Mucosa of descending colon (tissue), 3 donors: Measurements from ENCODE around the gene GALNT9. TPM values are rescaled to one million over a fixed set of nuclear protein-coding genes. Genes with fewer than 3 reads are reported as not detected.
A peak's percentile ranks its signal among the peaks of the same experiment; 100 is the strongest.

Source experiments
- ATAC-seq: fragments of 200-7000 bp; cut with Tn5 transposase; one replicate; pipeline ENCODE4 v1.9.1; 2020; ENCODE audit warnings: mild to moderate bottlenecking, moderate library complexity
- DNase-seq, 3 donors: peaks; one replicate each; pipeline ENCODE4 v3.0.0-alpha.2; 2020
- H3K36me3 ChIP-seq: fragments of 200-600 bp; one replicate; pipeline ENCODE4 v1.8.0; 2021; ENCODE audit warnings: low read depth, mild to moderate bottlenecking
- H3K4me1 ChIP-seq: fragments of 200-600 bp; one replicate; pipeline ENCODE4 v1.8.0; 2021; ENCODE audit warnings: low read depth, mild to moderate bottlenecking
- H3K4me3 ChIP-seq: fragments of 200-600 bp; one replicate; pipeline ENCODE4 v1.8.0; 2021; ENCODE audit warnings: mild to moderate bottlenecking
- H3K9me3 ChIP-seq: fragments of 200-600 bp; one replicate; pipeline ENCODE4 v1.8.0; 2021; ENCODE audit warnings: mild to moderate bottlenecking
- CTCF ChIP-seq: fragments of 200-600 bp; IDR thresholded peaks from one replicate; pipeline ENCODE4 v1.8.0; 2022; ENCODE audit warnings: antibody characterized with exemption, mild to moderate bottlenecking
- intact Hi-C, 2 donors: fragments of 100-400 bp; cut with DNase I in 1 of 2; cut with micrococcal nuclease in 1 of 2; formaldehyde crosslinking; loops; one replicate each; pipeline versions ENCODE4 v1.11.0 to v1.11.1; 2022; cut with DNase I, micrococcal nuclease
- total RNA-seq, 3 donors: library from RNA; stranded (reverse); fragmentation: NEBNext Ultra II Directional in 2 of 3; extraction: Animal tissue kit (Norgen Biotek cat#: 25700) in 2 of 3; gene quantifications; one replicate each; pipeline versions ENCODE4 v1.2.1 to v1.2.4, GENCODE V29; 2021 to 2023
- donor health status: DM: no; HTN: no; CAD: no; lungs with moderate emphysema.
- donor health status: DM: no; HTN: no; CAD: no.
- donor health status: DM: no; HTN: yes; CAD: no.

The GALNT9 gene
- total RNA-seq, 3 donors from 2014 or later, result 0.43 to 3.7 TPM; not detected in 1

GRCh38 chr12:132281038-132281437, 48.4 kb downstream of the GALNT9 start:
- ATAC-seq (no peak), DNase-seq (peak in 1 of 3 donors; percentile 29)
- Histone ChIP-seq H3K4me3 (no peak overlapping the region), H3K36me3 (no peaks in the 10 kb centered on the region), H3K4me1 (no peaks in the 10 kb centered on the region), H3K9me3 (no peaks in the 10 kb centered on the region)
- no peak for TF ChIP-seq CTCF
- intact Hi-C loops, result no loop called here

GRCh38 chr12:132280406-132280805, 49.0 kb downstream of the GALNT9 start:
- Histone ChIP-seq H3K4me3 (no peak overlapping the region), H3K36me3 (no peaks in the 10 kb centered on the region), H3K4me1 (no peaks in the 10 kb centered on the region), H3K9me3 (no peaks in the 10 kb centered on the region)
- no peak for TF ChIP-seq CTCF
- DNase-seq (peak in 1 of 3 donors; percentile 26), ATAC-seq (no peak)
- intact Hi-C loops, result no loop called here

GRCh38 chr12:132279930-132280329, 49.5 kb downstream of the GALNT9 start:
- DNase-seq (peak in 1 of 3 donors; percentile 13), ATAC-seq (no peak)
- Histone ChIP-seq H3K4me3 (no peak overlapping the region), H3K9me3 (no peaks in the 10 kb centered on the region), H3K4me1 (no peaks in the 10 kb centered on the region), H3K36me3 (no peaks in the 10 kb centered on the region)
- TF ChIP-seq CTCF, result no peak
- intact Hi-C loops, result no loop called here

- no peaks in the 10 kb centered on the region for H3K4me1 ChIP-seq
- TF ChIP-seq CTCF, result no peak
- no peak overlapping the region for H3K4me3 ChIP-seq
- intact Hi-C loops, result no loop called here
- DNase-seq, result peak; percentile 57 to 68 (median 61)
- ATAC-seq, result peak; percentile 61
- H3K9me3 ChIP-seq, result no peaks in the 10 kb centered on the region
- no peaks in the 10 kb centered on the region for H3K36me3 ChIP-seq
These were observed 50.1 kb downstream of the GALNT9 start for GRCh38 chr12:132279184-132279889.

GRCh38 chr12:132278401-132279183, 50.8 kb downstream of the GALNT9 start:
- no peaks in the 10 kb centered on the region for H3K4me1 ChIP-seq
- ATAC-seq (no peak), DNase-seq (peak in 1 of 3 donors; percentile 43)
- no peaks in the 10 kb centered on the region for H3K36me3 ChIP-seq
- intact Hi-C loops, result no loop called here
- H3K9me3 ChIP-seq, result no peaks in the 10 kb centered on the region
- TF ChIP-seq CTCF, result no peak
- no peak overlapping the region for H3K4me3 ChIP-seq
